GM10266 (cell line): ENCODE measurements around the gene NEU4.

Experiments
- DNase-seq: peaks from one replicate; pipeline ENCODE4 v3.0.0; 2012; ENCODE audit errors: extremely low spot score
- CTCF ChIP-seq: IDR thresholded peaks from 2 replicates; pipeline ENCODE4 v1.5.1; 2012; ENCODE audit warnings: mild to moderate bottlenecking, low read depth; ENCODE audit not compliant: control insufficient read depth, insufficient read depth; ENCODE audit errors: missing control alignments

Gene NEU4

GRCh38 chr2:241862775-241863535 is 54.0 kb downstream of the NEU4 start:
- no peak for TF ChIP-seq CTCF
- no peak for DNase-seq

- no peak for DNase-seq
Measured at GRCh38 chr2:241863536-241863954, 54.6 kb downstream of the NEU4 start.

GRCh38 chr2:241864168-241864849 is 55.3 kb downstream of the NEU4 start:
- DNase-seq = no peak
- TF ChIP-seq CTCF = no peak

More at GRCh38 chr2:241863536-241863954, 54.6 kb downstream of the NEU4 start:
- TF ChIP-seq CTCF = no peak

- DNase-seq = no peak
- no peak for TF ChIP-seq CTCF
Measured at GRCh38 chr2:241864850-241865213, 55.8 kb downstream of the NEU4 start.

GRCh38 chr2:241865416-241865956 is 56.5 kb downstream of the NEU4 start:
- DNase-seq = no peak
- TF ChIP-seq CTCF = no peak

- no peak for TF ChIP-seq CTCF
- DNase-seq = no peak
Measured at GRCh38 chr2:241865957-241866789, 57.2 kb downstream of the NEU4 start.
